ENCODE data around the gene TNFSF11. TPM values are rescaled to one million over a fixed set of nuclear protein-coding genes. Genes with fewer than 3 reads are reported as not detected.

The TNFSF11 gene
- total RNA-seq, 2 donors from 2014 or later: not detected

DNA sequence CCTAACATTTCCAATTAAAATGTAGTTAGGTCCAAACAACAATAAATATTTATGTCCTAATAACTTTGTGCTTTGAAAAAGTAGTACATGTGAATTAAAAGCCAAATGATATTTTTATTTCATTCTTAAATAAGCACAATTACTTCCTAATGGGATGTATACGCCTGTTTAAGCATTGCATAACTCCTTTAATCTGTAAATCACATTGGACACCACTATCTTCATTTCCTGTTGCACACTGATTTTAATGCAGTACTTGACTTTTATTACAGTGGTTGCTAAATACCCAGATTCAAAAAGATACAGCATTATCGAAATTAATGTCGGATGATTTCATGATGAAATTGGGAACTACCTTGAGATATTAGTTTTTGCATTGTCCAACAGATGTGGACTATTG, 70.9 kb downstream of the TNFSF11 start:
- DNase-seq (ENCODE audit: low spot score): no peak
- intact Hi-C loops (cut with DNase I): no loop called here

DNA sequence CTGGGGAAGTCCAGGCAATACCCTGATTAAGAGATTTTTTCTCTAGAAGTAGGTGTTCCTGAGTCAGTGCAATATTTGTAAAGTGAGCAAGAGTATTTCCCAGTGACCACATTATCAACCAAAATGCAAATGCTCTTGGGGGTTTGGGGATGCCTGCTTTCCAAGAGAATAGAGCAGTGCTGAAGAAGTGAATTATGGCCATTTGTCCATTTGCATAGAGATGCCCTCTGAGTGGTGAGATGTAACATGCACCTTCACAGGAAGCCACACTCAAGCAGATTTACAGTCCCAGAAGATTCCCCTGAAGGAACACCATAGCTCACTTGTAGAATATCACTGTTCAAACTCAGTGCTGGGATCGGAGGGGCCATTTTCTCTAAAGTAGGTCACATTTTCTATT, 71.8 kb downstream of the TNFSF11 start:
- DNase-seq (ENCODE audit: low spot score): no peak
- intact Hi-C loops (cut with DNase I): no loop called here

DNA sequence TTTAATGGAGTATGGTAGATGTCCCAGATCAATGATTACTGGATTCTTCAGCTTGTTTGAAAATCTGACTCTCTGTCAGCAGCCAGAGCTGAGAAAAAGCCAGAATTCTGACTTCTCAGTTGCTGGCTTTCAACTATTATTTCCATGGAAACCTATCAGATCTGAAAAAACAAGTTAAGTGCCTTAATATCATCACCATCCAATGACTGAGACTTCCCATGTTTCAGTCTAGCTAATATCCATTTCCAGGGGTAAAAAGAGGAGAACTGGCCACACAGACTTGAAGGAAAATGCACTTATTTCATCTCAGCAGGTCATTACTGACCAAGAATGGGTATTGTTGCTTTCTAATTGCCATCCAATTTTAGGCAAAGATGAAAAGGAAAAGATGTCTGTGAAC, 75.2 kb downstream of the TNFSF11 start:
- no peak for DNase-seq (ENCODE audit: low spot score)
- intact Hi-C loops (cut with DNase I): no loop called here

DNA sequence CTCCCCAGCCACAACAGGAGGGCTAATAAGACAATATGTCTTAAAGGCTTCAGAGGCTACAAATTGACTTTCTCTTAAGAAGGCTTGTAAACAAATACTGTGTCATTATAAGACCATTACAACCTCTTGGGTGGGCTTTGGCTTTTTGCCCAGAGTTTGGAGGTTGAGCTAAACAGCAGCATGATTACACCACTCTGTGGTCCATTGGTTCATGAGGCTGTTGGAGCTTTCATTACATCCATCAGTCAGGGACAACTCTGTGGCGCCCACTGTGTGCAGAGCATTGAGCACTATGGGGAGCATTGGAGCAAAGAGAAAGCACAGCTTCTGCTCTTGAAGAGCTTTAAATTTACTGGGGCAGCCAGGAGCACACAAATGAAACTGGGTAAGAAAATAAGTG, 75.9 kb downstream of the TNFSF11 start:
- no peak for DNase-seq (ENCODE audit: low spot score)
- intact Hi-C loops (cut with DNase I): no loop called here

DNA sequence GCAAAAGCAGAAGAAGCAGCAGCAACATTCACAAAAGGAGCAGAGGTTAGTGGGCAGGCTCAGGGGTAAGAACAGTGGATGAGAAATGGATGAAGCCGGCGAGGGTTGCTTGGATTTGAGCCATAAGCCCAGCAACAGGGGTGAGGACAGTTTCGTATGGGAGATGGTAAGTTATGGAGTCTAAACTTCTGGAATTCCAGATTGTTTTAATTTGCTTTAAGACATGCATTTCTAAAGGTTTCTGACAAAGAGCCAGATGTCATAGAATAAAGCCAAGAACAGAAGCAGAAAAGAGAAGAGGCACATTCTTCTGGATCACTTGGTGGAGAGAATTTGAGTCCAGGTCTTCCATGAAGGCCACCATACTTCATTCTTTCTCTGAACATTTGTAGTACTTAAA, 76.6 kb downstream of the TNFSF11 start:
- intact Hi-C loops (cut with DNase I): no loop called here
- no peak for DNase-seq (ENCODE audit: low spot score)

DNA sequence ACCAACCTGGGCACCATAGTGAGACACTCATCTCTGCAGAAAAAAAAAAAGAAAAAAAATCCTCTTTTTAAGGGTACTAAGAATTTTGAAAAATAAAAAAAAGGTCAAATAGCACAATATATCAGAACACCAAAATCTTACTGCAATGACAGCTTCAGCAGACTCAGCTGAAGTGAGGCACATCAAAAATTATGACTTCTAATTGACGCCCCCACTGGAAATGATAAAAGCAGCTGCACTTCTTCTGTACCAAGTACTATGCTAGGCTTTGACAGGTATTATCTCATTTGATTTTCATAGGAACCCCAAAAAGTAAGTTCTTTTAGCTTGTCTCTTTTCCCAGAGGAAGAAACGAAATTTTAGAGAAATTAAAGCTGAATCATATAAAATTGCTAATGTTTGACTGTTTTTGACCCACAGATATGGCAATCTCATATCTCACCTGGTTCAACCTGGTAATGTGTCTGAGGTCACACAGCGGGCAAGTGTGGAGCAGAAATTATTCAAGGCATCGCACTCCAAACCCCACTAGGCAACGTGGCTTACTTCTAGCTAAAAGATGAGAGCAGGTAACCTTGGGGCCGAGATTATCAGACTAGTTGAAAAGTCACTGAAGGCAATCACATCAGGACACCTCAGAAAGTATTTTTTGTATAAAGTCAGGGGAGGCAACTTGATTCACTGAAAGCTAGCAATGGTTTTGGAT, 78.1 kb downstream of the TNFSF11 start:
- DNase-seq (ENCODE audit: low spot score): no peak
- intact Hi-C loops (cut with DNase I): no loop called here

DNA sequence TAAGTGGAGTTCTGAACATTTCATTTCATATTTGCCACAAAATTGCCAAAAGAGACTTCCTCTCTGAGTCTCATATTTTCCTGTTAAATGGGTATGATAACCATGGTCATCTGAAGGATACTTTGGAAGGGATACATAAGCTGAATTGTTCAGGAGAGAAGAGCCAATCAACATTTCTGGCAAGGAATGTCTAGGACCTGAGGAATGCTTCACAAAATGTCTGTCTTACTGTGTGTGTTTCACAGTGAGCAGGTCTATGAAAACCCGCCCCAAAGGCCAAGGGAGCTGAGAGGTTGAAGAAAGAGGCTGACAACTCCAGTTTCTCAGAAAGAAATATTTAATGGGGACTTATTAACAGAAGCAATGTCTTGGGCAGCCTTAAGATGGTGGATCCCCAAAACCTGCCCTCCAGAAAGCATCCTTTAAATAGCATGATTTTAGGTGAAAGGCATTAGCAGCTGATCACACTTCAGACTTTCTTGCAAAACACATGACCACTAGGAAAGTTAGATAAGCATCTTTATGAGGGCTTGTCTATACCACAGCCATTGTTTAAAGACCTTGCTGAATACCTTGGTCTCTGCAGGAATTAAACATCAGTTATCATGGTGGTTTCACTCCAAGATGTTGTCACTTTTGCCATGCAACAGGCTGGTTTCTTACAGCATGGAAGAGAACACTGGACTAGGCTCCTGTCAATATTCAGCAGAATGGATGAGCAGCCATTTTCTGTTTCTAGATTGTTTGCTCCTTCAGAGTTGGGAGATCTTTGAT, 78.9 kb downstream of the TNFSF11 start:
- intact Hi-C loops (cut with DNase I): no loop called here
- no peak for DNase-seq (ENCODE audit: low spot score)

DNA sequence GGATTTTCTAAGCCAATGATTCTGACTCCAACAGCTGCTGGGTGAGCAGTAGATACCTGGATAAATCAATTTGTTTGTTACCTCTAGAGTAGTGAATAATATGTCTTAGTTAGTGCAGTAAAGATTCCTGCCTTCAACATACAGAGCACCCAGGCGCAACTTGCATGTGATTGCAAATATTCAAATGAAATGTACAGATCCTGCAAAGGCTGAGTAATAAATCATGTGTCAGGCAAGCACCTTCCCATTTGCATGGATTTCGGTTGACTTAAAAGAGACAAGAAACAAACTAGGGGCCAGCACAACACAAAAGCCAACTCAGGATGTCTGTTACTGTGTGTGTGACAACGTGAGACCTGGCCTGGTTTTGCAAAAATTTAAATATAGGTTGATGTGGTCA, 79.7 kb downstream of the TNFSF11 start:
- DNase-seq (ENCODE audit: low spot score): no peak
- intact Hi-C loops (cut with DNase I): no loop called here

DNA sequence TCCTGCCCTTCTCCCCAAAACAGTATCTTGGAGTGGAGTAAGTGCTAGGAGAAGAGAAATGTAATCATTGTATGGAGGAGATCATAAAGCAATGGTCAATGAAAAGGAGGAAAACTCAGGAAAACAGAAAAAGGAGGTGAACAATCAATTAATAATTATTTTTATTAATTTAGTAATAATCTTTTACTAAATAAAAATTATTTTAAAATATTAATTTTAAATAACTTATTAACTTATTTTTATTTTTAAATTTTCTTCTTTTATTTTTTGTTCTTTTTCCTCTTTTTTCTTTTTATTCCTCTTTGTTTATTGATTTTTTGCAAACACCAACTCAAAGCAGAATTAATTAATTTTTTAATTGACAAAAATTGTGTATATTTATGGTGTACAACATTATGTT, 80.3 kb downstream of the TNFSF11 start:
- intact Hi-C loops (cut with DNase I): no loop called here
- no peak for DNase-seq (ENCODE audit: low spot score)

DNA sequence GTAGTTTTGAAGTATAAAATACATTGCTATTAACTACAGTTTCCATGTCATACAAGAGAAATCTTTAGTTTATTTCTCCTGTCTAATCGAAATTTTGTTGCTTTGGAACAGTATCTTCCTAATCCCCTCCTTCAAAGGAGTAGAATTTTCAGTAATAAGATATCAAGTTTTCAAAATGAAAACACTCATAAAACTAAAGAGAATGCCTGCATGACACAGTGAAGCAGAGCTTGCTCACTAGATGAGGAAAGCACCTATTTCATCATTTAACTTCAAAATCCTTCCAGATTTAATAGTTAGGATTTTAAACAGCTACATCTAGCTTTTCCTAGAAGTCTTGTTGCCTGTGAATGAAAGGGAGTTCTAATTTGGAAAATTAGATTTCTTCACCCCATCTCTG, 80.8 kb downstream of the TNFSF11 start:
- DNase-seq (ENCODE audit: low spot score): no peak
- intact Hi-C loops (cut with DNase I): no loop called here

DNA sequence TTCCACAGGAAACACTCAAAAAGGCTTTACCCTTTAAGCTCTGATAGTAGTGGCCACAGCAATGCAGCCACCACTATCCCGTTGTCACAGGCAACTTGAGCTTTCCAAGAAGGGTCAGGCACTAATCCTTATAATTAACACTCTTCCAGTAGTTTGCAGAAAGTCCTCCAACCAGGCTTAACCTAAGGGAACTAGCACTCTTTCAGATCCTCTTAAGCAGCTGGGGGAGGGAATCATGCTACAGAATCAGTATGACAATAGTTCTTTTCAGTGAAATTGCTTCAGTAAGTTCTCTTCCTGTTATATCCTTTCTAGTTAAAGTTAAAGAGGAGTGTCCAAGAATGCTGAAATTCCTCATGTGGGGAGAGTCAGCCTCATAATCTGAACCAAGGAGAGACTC, 82.2 kb downstream of the TNFSF11 start:
- no peak for DNase-seq (ENCODE audit: low spot score)
- intact Hi-C loops (cut with DNase I): no loop called here

DNA sequence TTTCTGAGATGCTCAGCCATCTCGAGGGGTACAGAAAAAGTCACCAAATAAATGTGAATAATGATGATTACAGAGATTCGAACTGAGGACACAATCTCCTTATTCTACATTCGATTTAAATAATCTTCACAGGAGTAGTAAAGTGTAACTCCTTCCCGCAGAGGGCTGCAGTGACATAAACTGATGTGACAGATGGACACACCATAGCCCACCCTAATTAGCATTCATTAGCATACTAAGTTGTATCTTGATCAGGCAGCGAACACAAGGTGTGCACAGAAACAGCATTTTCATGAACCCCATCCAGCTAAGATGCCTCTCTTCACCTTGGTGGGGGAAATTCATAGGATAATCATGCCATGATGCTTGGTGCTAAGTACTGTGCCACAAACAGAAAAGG, 83.0 kb downstream of the TNFSF11 start:
- intact Hi-C loops (cut with DNase I): no loop called here

More for the DNA sequence above, 83.0 kb downstream of the TNFSF11 start:
- DNase-seq (ENCODE audit: low spot score): no peak

Other genes with a start within 250 kb of the TNFSF11 start
- under 1 TPM in 1 of 2 donors, not detected in 1; 0.23 TPM for gene FAM216B, start 207.4 kb downstream of the TNFSF11 start, total RNA-seq